ENCODE measurements around the gene RPS19BP1. TPM values are rescaled to one million over a fixed set of nuclear protein-coding genes. Genes with fewer than 3 reads are reported as not detected.

RPS19BP1 gene
- total and polyA plus RNA-seq, 2 of the 8 experiments (the other 6 are each of a cell fraction or from before 2014, with no cell fraction given): 77.9 to 97.9 TPM

DNA sequence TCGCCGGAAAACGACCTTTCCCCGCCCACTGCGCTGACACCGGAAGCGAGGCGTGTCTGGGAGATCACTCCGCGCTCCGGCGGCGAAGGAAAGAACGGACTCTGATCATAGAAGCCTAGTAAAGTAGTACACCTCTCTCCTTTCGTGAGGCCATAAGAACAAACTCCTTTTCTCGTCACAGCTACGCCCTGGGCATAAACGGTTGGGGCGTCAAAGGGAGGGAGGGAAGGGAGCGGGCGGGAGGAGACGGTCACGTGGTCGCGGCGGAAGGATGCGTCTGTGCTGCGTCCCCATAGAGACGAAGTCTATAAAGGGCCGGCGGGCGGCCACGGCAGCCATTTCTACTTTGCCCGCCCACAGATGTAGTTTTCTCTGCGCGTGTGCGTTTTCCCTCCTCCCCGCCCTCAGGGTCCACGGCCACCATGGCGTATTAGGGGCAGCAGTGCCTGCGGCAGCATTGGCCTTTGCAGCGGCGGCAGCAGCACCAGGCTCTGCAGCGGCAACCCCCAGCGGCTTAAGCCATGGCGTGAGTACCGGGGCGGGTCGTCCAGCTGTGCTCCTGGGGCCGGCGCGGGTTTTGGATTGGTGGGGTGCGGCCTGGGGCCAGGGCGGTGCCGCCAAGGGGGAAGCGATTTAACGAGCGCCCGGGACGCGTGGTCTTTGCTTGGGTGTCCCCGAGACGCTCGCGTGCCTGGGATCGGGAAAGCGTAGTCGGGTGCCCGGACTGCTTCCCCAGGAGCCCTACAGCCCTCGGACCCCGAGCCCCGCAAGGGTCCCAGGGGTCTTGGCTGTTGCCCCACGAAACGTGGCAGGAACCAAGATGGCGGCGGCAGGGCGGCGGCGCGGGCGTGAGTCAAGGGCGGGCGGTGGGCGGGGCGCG, 12.1 kb downstream of the RPS19BP1 start, which contains the start of gene ATF4 (continued):
- TF ChIP-seq CREB1 (IDR thresholded peaks at IDR 0.05) (peak; percentile 72), CBX5 (IDR thresholded peaks at IDR 0.05; ENCODE audit: low read depth, low read length) (no peak), SIN3A (conservative IDR thresholded peaks at IDR 0.05 in 1 of 2, IDR thresholded peaks at IDR 0.05 in 1 of 2; ENCODE audit: low read depth in 1 of 2, low read length in 2 of 2) (peak; percentile 12 to 75; a peak in 1 of 4 replicates), EP300 (IDR thresholded peaks at IDR 0.05; ENCODE audit: borderline replicate concordance in 1 of 2, low read depth in 2 of 2, low read length in 2 of 2) (no peak; a peak in 1 of 3 replicates), SP4 (IDR thresholded peaks at IDR 0.05; ENCODE audit: low read length) (peak; percentile 83), RXRA (IDR thresholded peaks at IDR 0.05; ENCODE audit: insufficient read depth, low read depth, low read length) (no peak), E2F6 (IDR thresholded peaks at IDR 0.05) (peak; percentile 81), TAF1 (IDR thresholded peaks at IDR 0.05; ENCODE audit: low read depth, low read length) (peak; percentile 99), RFX5 (IDR thresholded peaks at IDR 0.05; ENCODE audit: borderline replicate concordance, low read depth, low read length) (no peak), POLR2A (IDR thresholded peaks at IDR 0.05; ENCODE audit: control extremely low read depth in 1 of 2, low read depth in 2 of 2, low read length in 2 of 2) (peak; percentile 96 to 98), GABPA (IDR thresholded peaks at IDR 0.05; ENCODE audit: borderline replicate concordance, insufficient read depth, low read length) (peak; percentile 48; the same call in 1 of the 2 replicates), SP1 (IDR thresholded peaks at IDR 0.05; ENCODE audit: low read depth, low read length) (peak; percentile 66), TBP (IDR thresholded peaks at IDR 0.05; ENCODE audit: low read depth, low read length) (peak; percentile 98), POLR2AphosphoS5 (IDR thresholded peaks at IDR 0.05; ENCODE audit: low read depth, low read length) (peak; percentile 98), NRF1 (IDR thresholded peaks at IDR 0.05; ENCODE audit: low read depth, low read length) (peak; percentile 24; the same call in 1 of the 2 replicates), TAF7 (optimal IDR thresholded peaks at IDR 0.05; ENCODE audit: borderline replicate concordance, low read depth, low read length) (peak; percentile 98), FOSL1 (IDR thresholded peaks at IDR 0.05; ENCODE audit: insufficient read depth, low read depth, low read length) (no peak), CHD2 (IDR thresholded peaks at IDR 0.05; ENCODE audit: low read length) (peak; percentile 64), YY1 (IDR thresholded peaks at IDR 0.05; ENCODE audit: low read depth, low read length) (peak; percentile 94)
- TF ChIP-seq, protein P1, sequence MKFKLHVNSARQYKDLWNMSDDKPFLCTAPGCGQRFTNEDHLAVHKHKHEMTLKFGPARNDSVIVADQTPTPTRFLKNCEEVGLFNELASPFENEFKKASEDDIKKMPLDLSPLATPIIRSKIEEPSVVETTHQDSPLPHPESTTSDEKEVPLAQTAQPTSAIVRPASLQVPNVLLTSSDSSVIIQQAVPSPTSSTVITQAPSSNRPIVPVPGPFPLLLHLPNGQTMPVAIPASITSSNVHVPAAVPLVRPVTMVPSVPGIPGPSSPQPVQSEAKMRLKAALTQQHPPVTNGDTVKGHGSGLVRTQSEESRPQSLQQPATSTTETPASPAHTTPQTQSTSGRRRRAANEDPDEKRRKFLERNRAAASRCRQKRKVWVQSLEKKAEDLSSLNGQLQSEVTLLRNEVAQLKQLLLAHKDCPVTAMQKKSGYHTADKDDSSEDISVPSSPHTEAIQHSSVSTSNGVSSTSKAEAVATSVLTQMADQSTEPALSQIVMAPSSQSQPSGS (IDR thresholded peaks at IDR 0.05; ENCODE audit: low read length): 0 out of 2 replicates have a peak, but pooled peaks have one; percentile 24
- TF ChIP-seq, protein P2, sequence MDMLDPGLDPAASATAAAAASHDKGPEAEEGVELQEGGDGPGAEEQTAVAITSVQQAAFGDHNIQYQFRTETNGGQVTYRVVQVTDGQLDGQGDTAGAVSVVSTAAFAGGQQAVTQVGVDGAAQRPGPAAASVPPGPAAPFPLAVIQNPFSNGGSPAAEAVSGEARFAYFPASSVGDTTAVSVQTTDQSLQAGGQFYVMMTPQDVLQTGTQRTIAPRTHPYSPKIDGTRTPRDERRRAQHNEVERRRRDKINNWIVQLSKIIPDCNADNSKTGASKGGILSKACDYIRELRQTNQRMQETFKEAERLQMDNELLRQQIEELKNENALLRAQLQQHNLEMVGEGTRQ (IDR thresholded peaks at IDR 0.05; ENCODE audit: low read length): peak; percentile 94
